Measurements from ENCODE around the gene ERN1.

GRCh38 chr17:64002658-64003525 is 127.1 kb downstream of the ERN1 start:
- TF ChIP-seq CTCF (IDR thresholded peaks at IDR 0.05; ENCODE audit: control extremely low read depth in 1 of 3, insufficient read depth in 1 of 3, low read depth in 1 of 3, low read length in 3 of 3) (no peak), EZH2 (IDR thresholded peaks at IDR 0.05; ENCODE audit: low read depth, low read length, severe bottlenecking) (no peak), GTF2F1 (IDR thresholded peaks at IDR 0.05; ENCODE audit: borderline replicate concordance, low read depth, low read length) (no peak), SAP30 (IDR thresholded peaks at IDR 0.05; ENCODE audit: insufficient read depth, insufficient replicate concordance, low read length) (no peak), POLR2A (IDR thresholded peaks at IDR 0.05; ENCODE audit: control extremely low read depth in 1 of 2, low read depth in 2 of 2, low read length in 2 of 2) (no peak)
